GM12801 (cell line): ENCODE results near the gene ENTR1.

Experiments
- CTCF ChIP-seq: IDR thresholded peaks from one replicate; pipeline ENCODE4 v1.5.1; 2011; ENCODE audit warnings: control low read depth; ENCODE audit not compliant: insufficient read length; ENCODE audit errors: extremely low read depth

The ENTR1 gene

GRCh38 chr9:136363106-136363948 lies 47.1 kb downstream of the ENTR1 start, which contains the start of gene DNLZ:
TSS of gene DNLZ (minus strand) at chr9:136363744. CDS start at chr9:136363714, 30 bp downstream.
- no peak for TF ChIP-seq CTCF

GRCh38 chr9:136362450-136362784 lies 48.0 kb downstream of the ENTR1 start:
- TF ChIP-seq CTCF: no peak

GRCh38 chr9:136361754-136362449 lies 48.5 kb downstream of the ENTR1 start:
- no peak for TF ChIP-seq CTCF

GRCh38 chr9:136361047-136361753 lies 49.2 kb downstream of the ENTR1 start:
- TF ChIP-seq CTCF: no peak

- TF ChIP-seq CTCF: no peak
Observed at GRCh38 chr9:136359774-136360718, 50.4 kb downstream of the ENTR1 start.

GRCh38 chr9:136358888-136359287 lies 51.5 kb downstream of the ENTR1 start:
- TF ChIP-seq CTCF: no peak
